Glutamatergic neuron (in vitro differentiated cells): ENCODE measurements around the gene PPIB. TPM values are rescaled to one million over a fixed set of nuclear protein-coding genes. Genes with fewer than 3 reads are reported as not detected.

Source experiments
- DNase-seq: peaks from one replicate; pipeline ENCODE4 v3.0.0; 2022
- H3K27ac Mint-ChIP-seq: one replicate; pipeline ENCODE4 v1.8.0; 2020; ENCODE audit warnings: mild to moderate bottlenecking, mixed read lengths, inconsistent platforms; ENCODE audit not compliant: unreplicated experiment
- H3K27me3 Mint-ChIP-seq: one replicate; pipeline ENCODE4 v1.8.0; 2020; ENCODE audit warnings: mild to moderate bottlenecking, moderate library complexity, mixed read lengths, inconsistent platforms; ENCODE audit not compliant: unreplicated experiment
- H3K36me3 Mint-ChIP-seq: one replicate; pipeline ENCODE4 v1.8.0; 2020; ENCODE audit warnings: mild to moderate bottlenecking, mixed read lengths, inconsistent platforms; ENCODE audit not compliant: unreplicated experiment
- H3K4me1 Mint-ChIP-seq: one replicate; pipeline ENCODE4 v1.8.0; 2020; ENCODE audit warnings: mild to moderate bottlenecking, low read depth, mixed read lengths, inconsistent platforms; ENCODE audit not compliant: unreplicated experiment
- H3K4me3 Mint-ChIP-seq: one replicate; pipeline ENCODE4 v1.8.0; 2020; ENCODE audit warnings: mild to moderate bottlenecking, mixed read lengths, inconsistent platforms; ENCODE audit not compliant: unreplicated experiment
- H3K9me3 Mint-ChIP-seq: one replicate; pipeline ENCODE4 v1.8.0; 2020; ENCODE audit warnings: mild to moderate bottlenecking, moderate library complexity, mixed read lengths, inconsistent platforms; ENCODE audit not compliant: unreplicated experiment
- total RNA-seq: library from RNA; stranded (reverse); fragmentation: NEBNext Ultra II Directional; extraction: Animal tissue kit (Norgen Biotek cat#: 25700); gene quantifications from one replicate; pipeline ENCODE4 v1.2.1, GENCODE V29; 2021; ENCODE audit not compliant: unreplicated experiment
- TF ChIP-seq, protein P1 (sequence below): fragments of 200-600 bp; sonication (generic); IDR thresholded peaks from one replicate; pipeline ENCODE4 v1.5.0; 2021; ENCODE audit not compliant: partially characterized antibody, unreplicated experiment

PPIB gene
- total RNA-seq, 1 donor from 2014 or later, result 228 TPM

- H3K27ac Mint-ChIP-seq, result no peak overlapping the region
- H3K27me3 Mint-ChIP-seq, result peaks cover under 1% of the 10 kb centered on the region
- no peak for DNase-seq
- no peak overlapping the region for H3K4me3 Mint-ChIP-seq
- TF ChIP-seq, protein P1, sequence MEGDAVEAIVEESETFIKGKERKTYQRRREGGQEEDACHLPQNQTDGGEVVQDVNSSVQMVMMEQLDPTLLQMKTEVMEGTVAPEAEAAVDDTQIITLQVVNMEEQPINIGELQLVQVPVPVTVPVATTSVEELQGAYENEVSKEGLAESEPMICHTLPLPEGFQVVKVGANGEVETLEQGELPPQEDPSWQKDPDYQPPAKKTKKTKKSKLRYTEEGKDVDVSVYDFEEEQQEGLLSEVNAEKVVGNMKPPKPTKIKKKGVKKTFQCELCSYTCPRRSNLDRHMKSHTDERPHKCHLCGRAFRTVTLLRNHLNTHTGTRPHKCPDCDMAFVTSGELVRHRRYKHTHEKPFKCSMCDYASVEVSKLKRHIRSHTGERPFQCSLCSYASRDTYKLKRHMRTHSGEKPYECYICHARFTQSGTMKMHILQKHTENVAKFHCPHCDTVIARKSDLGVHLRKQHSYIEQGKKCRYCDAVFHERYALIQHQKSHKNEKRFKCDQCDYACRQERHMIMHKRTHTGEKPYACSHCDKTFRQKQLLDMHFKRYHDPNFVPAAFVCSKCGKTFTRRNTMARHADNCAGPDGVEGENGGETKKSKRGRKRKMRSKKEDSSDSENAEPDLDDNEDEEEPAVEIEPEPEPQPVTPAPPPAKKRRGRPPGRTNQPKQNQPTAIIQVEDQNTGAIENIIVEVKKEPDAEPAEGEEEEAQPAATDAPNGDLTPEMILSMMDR, result no peak
- H3K9me3 Mint-ChIP-seq, result peaks cover 7% of the 10 kb centered on the region
- peaks cover 4% of the 10 kb centered on the region for H3K36me3 Mint-ChIP-seq
- peaks cover 6% of the 10 kb centered on the region for H3K4me1 Mint-ChIP-seq
Measured at GRCh38 chr15:64155802-64156651, 6.8 kb downstream of the PPIB start.

- peak; percentile 99 for DNase-seq
- H3K9me3 Mint-ChIP-seq, result peaks cover 8% of the 10 kb centered on the region
- TF ChIP-seq, protein P1, result peak; percentile 96
- H3K36me3 Mint-ChIP-seq, result peaks cover 2% of the 10 kb centered on the region
- peaks cover 5% of the 10 kb centered on the region for H3K27me3 Mint-ChIP-seq
- H3K27ac Mint-ChIP-seq, result peak overlapping the region; percentile 70
- H3K4me1 Mint-ChIP-seq, result peaks cover 4% of the 10 kb centered on the region
- H3K4me3 Mint-ChIP-seq, result peak overlapping the region; percentile 74
Measured at GRCh38 chr15:64153480-64154367, 9.1 kb downstream of the PPIB start.

- H3K9me3 Mint-ChIP-seq, result peaks cover 7% of the 10 kb centered on the region
- H3K27me3 Mint-ChIP-seq, result peaks cover 5% of the 10 kb centered on the region
- H3K4me3 Mint-ChIP-seq, result peak overlapping the region; percentile 59
- peak overlapping the region; percentile 22 for H3K27ac Mint-ChIP-seq
- peaks cover 2% of the 10 kb centered on the region for H3K4me1 Mint-ChIP-seq
- H3K36me3 Mint-ChIP-seq, result no peaks in the 10 kb centered on the region
- TF ChIP-seq, protein P1, result no peak
- DNase-seq, result peak; percentile 46
Measured at GRCh38 chr15:64152507-64153387, 10.1 kb downstream of the PPIB start.

DNA sequence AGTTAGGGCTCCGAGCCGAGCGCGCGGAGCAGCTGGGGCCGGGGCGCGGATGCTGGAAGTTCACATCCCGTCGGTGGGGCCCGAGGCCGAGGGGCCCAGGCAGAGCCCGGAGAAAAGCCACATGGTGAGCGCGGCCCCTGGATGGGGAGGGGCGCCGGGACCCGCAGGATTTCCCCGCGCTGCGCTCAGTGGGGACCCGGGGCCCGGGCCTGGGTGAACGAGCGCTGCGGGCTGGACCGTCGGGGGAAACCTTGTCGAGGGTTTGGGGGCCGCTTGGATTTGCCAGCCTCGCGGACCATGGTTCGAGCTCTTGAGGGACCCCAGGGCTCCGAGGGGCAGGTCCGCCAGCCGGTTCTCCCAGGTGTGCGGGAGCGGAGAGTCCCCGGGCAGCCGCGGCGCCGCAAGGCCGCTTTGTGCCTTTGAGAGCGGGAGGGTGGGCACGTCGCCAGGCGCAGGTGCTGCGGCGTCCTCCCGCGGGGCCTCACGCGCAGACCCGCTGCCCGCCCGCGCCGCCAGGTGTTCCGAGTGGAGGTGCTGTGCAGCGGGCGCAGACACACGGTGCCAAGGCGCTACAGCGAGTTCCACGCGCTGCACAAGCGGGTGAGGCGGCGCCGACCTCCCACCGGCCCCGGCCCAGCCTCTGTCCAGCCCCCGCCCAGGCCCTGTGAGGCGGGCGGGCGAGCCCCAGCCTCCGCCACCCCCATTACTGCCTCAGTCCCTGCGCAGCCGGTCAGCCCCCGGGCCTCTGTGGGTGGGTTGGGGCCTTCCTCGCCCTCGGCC lies 10.9 kb downstream of the PPIB start, which contains the start of gene SNX22:
Gene SNX22 (plus strand): TSS at position 5 of the 780 bp plus-strand sequence. CDS start 45 bp downstream, at position 50.
- H3K4me1 Mint-ChIP-seq, result peaks cover 2% of the 10 kb centered on the region
- peak within 1 kb of the TSS; percentile 88 for H3K4me3 Mint-ChIP-seq
- H3K27me3 Mint-ChIP-seq, result peaks cover 5% of the 10 kb centered on the region
- H3K27ac Mint-ChIP-seq, result peak within 1 kb of the TSS; percentile 77
- TF ChIP-seq, protein P1, result no peak
- H3K9me3 Mint-ChIP-seq, result peaks cover 7% of the 10 kb centered on the region
- no peak for DNase-seq
- no peaks in the 10 kb centered on the region for H3K36me3 Mint-ChIP-seq
